GM10266 (cell line): ENCODE results near the gene COL4A1.

Experiments used
- DNase-seq: peaks from one replicate; pipeline ENCODE4 v3.0.0; 2012; ENCODE audit errors: extremely low spot score
- TF ChIP-seq, protein P1 (sequence below): IDR thresholded peaks from 2 replicates; pipeline ENCODE4 v1.5.1; 2012; ENCODE audit warnings: mild to moderate bottlenecking, low read depth; ENCODE audit not compliant: control insufficient read depth, insufficient read depth; ENCODE audit errors: missing control alignments

Gene COL4A1

DNA sequence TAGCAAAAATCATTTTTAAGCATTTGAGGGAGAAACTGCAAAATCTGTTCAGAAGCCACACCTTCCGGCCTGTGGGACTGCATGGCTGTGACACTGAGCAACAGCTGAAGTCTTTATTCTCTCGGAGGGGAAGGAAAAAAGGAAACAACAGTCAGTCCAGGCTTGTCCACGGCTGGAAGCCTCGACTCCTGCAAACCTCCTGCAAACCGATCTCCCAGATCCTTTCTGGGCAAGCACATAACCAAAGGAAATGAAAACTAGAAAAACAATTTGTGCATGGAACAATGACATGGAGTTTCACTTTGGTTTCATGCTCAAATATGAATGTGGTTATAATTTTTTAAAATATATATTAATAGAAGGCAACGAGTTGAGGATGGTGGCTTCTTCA is 1.0 kb downstream of the COL4A1 start:
- DNase-seq = no peak
- TF ChIP-seq, protein P1, sequence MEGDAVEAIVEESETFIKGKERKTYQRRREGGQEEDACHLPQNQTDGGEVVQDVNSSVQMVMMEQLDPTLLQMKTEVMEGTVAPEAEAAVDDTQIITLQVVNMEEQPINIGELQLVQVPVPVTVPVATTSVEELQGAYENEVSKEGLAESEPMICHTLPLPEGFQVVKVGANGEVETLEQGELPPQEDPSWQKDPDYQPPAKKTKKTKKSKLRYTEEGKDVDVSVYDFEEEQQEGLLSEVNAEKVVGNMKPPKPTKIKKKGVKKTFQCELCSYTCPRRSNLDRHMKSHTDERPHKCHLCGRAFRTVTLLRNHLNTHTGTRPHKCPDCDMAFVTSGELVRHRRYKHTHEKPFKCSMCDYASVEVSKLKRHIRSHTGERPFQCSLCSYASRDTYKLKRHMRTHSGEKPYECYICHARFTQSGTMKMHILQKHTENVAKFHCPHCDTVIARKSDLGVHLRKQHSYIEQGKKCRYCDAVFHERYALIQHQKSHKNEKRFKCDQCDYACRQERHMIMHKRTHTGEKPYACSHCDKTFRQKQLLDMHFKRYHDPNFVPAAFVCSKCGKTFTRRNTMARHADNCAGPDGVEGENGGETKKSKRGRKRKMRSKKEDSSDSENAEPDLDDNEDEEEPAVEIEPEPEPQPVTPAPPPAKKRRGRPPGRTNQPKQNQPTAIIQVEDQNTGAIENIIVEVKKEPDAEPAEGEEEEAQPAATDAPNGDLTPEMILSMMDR = no peak

DNA sequence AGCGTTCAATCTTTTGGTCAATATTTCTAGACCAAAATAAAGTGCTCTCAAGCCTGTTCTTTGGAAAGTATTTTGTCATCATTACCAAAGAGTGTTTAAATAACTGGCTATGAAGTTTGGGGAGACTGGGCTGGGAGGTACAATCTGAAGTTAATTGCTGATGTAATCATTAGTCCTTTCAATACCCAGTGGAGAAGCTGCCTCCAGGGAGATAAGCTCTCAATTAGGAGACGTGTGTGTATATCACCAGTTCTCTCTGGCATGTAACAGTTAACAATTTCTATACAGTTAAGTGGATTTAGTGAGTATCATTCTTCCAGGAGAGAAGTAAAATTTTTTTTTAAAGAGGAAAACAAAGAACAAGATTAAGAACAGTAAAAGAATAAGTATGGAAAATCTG is 1.4 kb downstream of the COL4A1 start:
- TF ChIP-seq, protein P1 = no peak
- DNase-seq = no peak

DNA sequence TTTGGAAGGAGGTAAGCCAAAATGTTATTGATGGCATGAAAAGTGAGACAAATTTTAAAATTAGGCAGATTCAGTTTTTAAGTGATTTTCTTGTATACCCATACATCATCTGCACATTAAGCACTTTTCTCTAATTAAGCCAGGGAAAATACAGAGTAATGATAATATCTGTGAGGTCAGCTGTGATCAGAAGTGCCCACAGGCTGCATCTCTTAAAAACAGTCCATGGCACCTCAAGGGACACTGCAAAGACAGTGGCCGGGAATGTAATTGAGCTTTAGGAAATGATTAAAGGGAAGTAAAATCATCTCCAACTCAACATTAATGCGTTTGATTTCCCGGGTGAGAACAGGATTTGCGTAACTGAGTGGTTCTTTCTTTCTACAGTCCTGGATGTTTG is 2.0 kb downstream of the COL4A1 start:
- TF ChIP-seq, protein P1 = no peak
- DNase-seq = no peak

DNA sequence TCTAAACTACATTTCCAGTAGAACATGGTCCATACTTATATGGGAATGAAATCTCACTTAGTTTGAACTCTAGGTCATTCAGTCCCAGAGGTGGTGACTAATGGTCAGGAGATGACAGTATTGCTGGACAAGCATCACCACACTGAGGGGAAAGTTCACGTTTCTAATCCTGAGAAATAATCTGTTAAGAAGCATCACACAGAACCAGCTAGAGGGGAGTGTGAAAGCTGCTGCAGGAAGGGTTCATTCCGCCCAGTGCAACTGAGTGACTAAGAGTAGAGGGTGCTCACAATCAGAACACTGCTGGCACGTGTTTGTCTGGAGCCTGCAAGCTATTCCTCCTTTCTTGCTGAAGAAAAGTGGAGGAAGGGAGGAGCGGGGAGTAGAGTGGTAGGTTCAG is 2.7 kb downstream of the COL4A1 start:
- DNase-seq = no peak
- TF ChIP-seq, protein P1 = no peak

DNA sequence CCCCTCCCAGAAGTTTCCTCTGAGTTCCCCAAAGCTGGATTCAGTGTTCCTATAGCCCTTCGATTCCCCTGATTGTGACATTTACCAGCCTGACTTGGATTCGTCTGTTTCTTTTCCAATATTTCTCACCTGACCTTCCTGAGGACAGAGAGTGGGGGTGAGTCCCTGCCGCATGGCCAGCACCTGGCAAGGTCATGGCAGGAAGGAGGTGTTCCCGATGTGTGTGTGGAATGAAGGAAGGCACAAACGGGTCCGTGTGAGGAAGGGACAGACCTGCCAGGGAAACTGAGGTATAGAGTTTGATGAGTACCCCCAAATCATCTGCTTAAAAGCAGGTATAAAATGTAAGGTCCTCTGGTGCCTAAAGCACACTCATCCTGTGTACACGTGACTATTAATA is 3.3 kb downstream of the COL4A1 start:
- TF ChIP-seq, protein P1 = no peak
- DNase-seq = no peak

- TF ChIP-seq, protein P1 = no peak
- DNase-seq = no peak
These were observed 4.0 kb downstream of the COL4A1 start for GRCh38 chr13:110302997-110303396.

DNA sequence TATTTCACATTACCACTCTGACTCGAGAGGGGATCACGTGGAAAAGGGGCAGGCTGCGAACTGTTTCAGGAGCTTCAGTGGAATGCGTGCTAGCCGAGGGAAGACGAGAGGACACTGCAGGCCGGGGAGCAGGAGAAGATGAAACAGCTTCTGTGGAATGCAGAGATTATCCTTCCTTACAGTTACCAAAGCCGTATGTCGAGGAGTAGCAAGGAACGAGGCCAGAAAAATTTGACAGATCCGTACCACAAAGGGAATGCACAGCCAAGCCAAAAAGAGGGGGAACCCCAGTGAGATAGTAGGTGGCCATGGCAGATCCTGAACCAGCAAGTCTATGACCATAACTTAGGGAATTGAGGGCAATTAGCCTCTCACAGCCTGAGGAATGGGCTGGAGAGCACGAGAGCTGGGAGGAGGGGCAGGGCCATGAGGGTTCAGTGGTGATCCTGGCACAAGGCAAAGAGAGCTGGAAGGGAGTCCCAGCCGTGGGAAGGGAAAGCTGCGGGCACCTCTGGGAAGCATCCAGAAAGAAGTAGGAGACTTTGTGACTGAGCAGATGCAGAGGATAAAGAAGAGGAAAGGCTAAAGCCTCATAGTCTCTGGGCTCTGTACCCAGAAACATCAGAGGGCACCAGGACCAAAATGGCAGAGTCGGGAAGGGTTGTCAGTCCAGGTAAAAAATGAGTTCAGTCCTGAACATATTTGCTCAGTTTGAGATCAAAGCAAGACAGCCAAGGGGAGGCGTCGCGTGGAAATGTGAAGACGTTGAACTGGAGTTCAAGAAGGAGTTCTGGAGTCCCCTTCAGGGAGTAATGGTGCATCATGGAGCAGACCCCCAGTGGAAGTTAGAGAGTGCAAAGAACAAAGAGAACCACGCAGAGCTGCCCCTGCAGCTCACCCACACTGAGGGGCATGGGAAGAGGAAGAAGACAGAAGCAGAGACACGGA is 5.1 kb downstream of the COL4A1 start:
- TF ChIP-seq, protein P1 = no peak
- DNase-seq = no peak
